CD4-positive, alpha-beta T cell treated with Interleukin-2 at 100 ng/mL for 4 hours (primary cell): ENCODE data around the gene HSPG2.
"Not testable (repeated sequence)": the region's sequence is repeated elsewhere in the genome, so short reads cannot be mapped to it uniquely, and the experiment has no call there.

ENCODE experiments used
- DNase-seq: peaks from one replicate; pipeline ENCODE4 v3.0.0-alpha.2; 2020; ENCODE audit warnings: low spot score

HSPG2 gene

DNA sequence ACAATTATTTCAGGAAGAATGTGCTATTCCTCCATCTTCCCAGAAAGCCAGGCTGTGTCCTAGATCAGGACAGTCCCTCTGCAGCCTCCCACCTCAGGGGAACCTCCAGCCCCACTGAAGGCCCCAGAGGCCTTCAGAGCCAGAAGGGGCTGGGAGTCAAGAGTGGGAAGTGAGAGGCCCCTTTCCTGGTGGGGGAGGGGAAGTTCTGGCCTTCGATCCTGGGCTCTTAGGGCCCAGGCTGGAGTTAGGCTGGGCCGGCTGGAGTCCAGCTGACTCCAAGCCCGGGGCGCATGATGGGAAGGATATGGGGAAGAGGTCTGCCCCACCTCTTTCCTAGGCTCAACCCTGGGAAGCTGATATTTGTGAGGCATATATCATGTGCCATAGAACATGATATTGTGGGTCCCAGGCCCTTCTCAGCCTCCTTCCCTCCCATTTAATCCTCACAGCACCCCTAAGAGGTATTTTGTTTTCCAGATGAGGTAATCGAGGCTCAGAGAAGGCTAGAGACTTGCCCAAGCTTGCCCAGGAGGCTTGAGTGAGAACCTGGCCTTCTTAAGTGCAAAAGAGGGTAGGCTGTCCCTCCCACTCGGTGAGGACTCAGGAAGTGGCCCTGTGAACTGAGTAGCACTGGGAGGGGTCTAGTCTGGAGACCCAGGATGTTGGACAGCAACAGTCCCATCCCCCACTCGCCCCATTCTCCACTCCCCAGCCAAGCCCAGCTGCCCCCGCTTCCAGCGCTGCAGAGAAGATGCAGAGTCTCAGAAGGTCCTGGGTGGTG lies 18.6 kb upstream of the HSPG2 start:
- no peak for DNase-seq

DNA sequence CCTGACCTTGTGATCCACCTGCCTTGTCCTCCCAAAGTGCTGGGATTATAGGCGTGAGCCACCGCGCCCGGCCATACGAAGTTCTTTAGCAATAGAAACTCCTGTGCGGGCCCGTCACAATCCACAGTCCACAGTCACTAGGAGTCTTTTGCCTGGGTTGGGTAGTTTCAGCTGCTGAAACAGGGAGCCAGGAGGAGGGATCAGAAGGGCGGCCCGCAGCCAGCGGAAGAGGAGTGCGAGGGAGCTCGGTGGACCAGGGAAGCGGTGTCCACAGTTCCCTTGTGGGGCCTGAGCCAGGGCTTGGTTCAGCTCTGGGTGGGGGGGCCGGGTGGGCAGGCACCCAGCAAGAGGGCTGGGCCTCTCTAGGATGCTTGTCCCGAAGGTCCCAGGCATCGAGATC lies 17.9 kb upstream of the HSPG2 start:
- DNase-seq: no peak

DNA sequence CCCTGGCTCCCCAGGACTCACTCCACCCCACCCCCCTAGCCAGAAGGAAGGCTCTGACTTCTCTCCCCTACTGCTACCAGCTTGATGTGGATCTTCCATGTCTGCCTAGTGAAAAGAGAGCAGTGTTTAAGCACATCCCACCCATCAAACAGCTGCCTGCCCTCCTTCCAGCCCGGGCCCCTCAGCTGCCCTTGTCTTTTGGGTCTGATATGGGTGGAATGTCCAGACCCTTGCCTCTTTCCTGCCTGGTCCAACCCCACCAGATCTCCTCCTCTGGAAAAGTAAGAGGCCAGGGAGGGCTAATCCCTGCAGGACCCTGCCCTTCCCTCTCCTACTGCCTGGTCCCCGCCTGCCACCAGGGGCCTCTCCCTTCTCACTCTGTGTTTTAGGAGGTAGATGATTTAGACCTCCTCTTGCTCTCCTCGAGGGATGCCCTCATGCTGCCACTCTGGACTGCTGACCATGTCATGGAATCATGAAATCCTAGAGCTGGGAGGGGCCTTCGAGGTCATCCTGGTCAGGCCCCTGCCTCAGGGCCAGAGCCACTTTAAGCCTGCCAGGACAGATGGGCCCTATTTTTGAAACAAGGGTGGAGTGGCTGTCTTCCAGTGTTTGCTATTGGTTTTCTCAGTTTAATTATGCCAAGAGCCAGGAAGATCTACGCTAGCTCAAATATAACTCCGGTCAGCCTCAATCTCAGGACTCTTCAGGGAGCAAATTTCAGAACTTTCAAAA lies 15.8 kb upstream of the HSPG2 start:
- no peak for DNase-seq

DNA sequence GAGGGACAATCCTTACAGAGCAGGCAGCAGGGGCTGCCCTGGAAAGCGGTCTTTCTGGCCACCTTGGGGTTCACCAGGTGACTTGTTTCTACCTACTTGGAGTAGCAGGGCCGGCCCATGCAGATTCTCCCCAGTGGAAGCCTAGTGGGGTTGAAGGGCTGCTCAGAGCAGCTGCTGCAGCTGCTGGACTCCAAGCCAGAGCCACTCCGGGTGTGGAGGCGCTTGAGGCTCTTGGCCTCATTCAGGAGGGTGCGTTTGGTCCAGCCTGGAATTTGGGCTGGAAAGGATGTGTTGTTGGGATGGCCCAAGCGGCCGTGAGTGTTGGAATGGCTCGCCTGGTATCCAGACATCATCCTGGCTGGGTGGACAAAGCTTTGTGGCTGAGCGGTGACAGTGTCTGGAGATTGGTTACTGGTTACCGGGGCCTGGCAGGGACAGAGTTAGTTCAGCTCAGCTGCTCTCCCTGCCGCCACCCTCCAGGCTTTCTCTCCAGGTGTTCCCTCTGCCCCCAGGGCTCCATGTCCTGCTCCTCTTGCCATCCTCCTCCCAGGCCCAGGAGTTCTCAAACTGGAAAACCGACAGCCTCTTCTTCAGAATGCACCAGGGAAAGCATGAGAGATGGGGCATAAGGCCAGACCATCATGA lies 14.2 kb upstream of the HSPG2 start:
- DNase-seq: no peak

DNA sequence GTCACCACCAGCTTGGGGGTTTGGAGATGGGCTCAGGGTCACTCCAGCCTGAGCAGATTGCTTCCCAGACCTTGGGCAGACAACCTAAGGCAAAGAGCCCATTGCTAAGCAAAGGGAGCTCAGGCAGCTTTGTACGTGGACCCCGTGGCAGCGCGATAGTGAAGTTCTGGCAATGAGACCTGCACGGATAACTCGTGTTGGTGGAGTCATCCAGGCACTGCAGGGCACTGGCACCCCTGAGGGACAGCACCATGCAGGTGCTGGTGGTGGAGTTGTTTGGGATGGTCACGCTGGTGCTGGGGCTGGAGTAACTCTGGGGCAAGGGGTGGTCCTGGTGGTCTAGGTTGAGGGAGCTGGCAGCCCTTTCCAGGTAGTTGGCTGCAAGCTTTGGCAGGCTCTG lies 13.6 kb upstream of the HSPG2 start:
- no peak for DNase-seq

DNA sequence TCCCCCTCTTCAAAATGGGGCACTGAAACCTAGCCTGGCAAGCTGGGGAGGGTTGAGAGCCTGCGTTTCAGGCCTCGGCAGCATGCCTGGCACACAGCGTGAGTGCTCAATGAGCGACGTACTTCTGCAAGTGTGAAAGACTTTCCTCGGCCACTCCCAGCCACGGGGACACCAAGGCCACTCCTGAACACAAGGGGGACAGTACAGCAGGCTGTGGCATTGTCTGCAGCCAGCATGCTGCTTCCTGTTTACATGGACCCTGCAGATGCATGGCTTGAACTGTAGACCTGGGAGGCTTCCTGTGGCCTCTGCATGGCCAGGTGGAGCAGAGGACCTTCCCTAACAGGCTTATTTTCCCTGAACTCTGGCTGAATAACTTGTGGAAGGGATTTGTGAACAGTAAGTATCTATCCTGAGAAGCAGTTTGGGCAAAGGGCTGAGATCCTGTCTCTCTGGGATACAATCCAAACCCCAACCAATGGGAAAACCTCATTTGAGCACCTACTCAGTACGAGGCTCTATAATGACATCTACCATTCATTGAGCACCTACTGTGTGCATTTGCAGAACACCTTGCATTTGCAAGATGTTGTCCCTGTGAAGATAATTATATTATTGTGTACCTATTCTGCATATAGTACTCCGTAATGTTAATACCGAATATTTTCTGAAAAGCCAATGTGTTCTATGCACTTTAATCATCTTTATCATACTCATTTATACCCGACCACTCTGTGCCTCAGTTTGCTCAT lies 9.9 kb upstream of the HSPG2 start:
- DNase-seq: no peak

DNA sequence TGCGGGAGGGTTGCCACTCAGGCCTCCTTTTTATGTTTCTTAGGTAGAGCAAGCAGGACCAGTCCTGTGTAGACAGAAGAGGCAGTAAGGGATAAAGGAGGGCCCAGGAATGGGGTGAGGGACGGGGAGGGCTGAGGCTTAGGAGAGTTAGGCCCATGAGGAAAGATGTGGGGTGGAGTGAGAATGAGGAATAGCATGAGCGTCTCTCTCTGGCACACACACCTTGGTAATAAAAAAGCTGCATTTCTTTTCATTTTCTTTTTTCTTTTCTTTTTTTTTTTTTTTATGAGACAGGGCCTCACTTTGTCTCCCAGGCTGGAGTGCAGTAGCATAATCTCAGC lies 7.6 kb upstream of the HSPG2 start:
- DNase-seq: no peak

DNA sequence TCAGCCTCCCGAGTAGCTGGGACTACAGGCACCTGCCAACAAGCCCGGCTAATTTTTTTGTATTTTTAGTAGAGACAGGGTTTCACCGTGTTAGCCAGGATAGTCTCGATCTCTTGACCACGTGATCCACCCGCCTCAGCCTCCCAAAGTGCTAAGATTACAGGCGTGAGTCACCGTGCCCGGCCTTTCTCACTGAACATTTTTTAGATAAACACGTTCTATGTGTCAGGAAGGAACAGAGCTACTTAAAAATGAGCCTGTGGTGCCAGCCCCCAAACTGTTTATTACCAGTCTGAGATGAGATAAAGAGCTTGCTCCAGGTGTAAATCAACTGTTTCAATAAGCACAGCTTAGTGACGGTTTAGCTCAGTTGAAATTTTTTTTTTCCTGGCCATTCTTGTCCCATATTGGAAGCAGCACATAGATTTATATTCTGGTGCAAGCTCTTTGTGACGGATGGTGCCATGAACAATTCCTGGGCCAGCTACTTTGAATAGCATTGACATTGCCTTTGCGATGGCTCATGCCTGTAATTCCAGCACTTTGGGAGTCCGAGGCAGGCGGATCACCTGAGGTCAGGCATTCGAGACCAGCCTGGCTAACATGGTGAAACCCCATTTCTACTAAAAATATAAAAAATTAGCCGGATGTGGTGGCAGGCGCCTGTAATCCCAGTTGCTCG lies 6.0 kb upstream of the HSPG2 start:
- not testable (repeated sequence) for DNase-seq

DNA sequence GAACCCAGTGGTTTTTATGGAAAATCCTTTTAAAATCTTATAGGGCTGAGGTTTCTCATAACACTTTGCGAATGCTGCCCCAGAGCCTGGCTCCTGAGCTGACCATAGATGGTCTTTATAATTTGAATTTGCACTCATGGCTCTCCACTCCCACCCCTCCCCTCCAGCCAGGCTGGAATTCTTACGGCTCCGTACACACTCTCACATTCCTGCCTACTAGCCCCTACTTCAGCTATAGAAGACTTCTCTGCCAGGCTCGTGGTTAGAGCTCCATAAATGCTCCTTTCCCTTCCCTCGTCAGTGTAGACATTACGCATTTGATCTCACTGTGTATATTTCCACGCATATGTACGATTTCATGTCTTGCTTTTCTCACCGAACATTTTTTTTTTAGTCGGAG lies 5.4 kb upstream of the HSPG2 start:
- DNase-seq: no peak

DNA sequence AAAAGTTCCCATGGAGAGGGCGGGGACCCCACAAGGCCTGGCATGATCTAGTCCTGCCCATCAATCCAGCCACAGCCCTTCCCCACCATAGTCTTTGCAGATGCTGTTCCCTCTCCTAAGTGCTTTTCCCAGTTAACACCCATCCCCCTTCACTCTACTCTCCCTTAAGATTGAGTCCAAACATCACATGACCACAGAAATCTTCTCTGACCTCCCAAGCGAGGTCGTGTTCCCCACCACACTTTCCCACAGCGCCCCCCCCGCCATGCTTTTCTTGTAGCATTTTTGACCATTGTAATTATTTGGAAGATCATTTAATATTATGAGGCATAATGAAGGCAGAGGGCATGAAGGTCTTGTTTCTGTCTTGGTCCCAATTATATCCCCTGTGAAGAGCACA lies 4.3 kb upstream of the HSPG2 start:
- DNase-seq: no peak

DNA sequence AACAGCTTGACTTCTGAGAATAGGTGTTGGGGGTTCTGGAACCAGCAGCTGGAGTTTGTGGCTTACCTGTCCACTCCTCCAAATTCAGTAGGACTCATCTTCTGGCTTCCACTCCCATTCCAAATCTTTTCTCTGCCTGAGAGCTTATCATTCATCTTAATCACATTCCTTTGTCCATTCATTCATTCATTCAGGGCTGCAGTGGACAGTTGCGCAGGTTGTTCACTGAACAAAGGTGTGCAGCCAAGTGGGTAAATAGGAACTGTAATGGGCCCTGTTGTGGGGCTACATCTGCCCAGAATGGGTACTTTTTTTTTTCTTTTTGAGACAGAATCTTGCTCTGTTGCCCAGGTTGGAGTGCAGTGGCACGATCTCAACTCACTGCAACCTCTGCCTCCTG lies 3.4 kb upstream of the HSPG2 start:
- DNase-seq: no peak

DNA sequence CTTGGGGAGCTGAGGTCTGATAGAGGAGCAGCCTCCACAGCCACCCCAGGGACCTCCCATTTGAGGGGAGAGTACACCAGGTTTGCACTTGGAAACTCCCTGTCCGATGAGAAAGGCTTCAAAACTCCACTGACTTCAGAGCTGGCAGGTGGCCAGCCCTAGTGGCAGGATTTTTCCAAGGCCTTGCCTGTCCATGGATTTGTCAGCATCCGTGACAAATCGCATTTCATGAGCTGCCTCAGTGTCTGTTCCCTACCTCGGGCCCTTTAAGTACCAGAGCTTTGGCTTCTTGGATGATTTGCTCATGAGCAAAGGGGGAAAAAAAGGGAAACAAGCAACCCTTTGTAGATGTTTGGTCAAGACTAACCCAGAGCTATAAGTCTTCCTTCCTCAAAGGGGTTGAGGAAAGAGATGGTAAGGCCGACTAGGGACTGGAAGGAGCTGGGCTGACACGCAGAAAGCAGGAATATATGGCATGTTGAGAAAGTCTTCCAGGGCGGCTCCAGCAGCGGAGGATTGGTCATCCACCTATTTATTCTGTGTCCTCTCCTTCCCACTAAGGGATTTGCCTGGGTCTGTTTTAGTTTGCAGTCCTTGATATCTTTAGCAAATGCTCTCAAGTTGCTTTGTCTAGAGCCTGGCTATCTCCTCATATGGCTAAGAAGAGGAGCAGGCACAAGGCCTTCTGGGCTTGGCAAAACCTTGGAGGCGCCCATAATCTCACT lies 2.7 kb upstream of the HSPG2 start:
- no peak for DNase-seq

DNA sequence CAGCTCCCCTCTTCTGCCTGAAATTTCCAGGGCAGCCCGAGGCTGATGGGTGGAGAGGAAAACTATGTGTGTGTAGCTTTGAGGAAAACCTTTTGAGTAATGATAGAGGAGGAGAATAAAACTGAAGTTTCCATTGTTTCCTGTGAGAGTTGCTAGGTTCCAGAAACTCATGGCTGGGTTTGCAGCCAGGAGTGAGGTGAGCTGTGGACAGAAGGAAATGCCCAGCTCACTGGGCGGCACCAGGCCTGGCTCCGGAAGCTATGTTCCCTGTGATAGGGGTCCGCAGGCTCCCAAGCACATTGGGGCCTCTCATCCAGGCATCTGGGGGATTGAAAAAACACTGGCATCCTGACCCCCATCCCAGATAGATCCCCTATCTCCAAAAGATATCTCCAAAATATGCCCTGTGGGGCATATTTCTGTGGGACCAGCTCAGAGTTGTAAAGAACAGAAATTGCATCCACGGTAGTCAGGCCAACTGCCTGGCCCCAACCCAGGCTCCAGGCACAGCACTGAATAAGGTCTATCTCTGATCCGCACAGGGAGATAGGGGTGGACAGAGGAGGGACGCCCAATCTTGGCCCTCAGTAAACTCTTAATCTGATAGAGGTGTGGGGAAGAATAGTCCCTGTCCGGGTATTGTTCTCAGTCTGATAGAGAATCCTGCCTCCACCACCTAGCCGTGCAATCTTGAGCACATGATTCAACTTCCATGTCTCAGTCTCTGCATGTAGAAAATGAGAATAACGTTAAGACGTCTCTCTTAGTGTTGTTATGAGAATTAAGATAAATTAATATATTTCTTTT lies 1.8 kb upstream of the HSPG2 start:
- DNase-seq: no peak

DNA sequence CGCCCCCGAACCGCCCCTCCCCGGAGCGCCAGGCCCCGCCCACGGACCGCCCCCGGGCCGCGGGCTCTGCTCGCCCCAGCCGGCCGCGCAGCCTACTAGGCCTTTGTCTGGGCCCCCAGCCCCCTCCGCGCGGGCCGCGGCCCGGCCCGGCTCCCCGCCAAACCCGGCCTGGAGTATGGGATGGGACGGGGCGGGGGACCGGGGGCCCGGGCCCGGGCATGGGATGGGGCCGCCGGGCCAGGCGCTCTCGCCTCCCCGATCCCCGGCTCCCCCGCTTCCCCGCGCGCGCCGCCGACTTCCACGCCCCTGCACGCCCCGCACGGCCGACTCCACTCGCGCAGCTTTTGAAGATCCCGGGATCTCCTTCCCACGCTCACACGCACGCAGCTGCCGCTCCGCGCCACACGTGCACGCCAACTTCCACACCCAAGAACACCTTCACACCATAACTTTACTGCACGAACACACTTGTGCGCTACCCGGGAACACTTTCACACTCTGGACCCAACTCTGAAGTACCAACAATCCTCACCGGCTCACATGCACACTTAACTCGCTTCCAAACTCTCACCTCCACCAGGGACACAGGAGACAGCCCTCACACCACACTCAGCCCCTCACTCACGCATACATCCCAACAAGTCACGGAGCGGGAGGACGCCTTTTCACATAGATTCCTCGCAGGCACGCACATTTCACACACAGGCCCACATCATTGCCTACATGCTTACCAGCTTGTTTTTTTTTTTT lies 437 bp upstream of the HSPG2 start:
- DNase-seq: peak; percentile 42

DNA sequence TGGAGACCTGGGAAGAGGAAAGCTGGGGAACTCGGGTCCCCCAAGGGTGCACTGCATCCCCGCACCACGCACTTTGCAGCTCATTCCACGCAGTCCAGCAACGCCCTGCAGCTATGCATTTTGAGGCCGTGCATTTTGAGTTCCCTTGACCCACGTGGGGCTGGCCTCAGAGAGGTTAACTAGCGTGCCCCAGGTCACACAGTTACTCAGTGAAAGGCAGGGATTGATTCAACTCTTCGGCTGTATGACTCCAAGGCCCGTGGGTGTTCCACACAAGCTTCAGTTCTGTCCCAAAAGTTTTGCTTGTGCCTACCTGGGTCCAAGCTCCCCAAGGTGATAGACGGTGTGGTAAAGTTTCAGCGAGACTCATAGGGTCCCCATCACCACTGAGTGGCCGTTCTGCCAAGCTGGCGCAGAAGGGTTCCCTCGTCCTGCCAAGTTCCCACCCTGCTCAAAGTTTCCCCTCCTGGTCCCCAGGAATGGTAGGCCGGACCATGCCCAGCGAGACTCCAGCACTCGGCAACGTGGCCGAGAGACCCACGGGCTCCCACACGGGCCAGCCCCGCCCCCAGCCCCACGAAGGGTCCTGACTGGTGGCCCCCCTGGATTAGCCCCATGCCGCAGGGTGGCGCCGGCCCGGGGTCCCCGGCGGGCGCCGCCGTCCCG lies 611 bp downstream of the HSPG2 start:
- no peak for DNase-seq

DNA sequence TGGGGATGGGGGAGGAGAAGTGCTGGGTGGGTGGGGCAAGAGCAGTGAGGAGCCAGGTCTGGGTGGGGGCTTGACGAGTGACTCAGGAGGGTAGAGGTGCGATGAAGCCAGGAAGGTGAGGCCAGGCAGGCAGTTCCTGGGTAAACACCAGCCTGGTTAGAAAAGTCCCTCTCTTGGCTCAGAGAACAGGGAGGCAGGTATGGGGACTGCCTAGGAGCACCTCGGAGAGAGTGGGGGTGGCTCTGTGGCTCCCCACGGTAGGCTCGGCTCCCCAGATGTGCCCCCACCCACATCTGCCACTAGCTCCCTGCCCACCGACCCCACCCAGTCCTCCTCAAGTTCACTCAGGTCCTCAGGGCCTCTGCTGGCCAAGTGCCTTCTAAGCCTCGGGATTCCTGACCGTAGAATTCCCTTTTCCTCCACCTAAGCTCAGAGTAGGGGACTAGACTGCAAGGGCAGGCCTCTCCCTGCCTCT lies 1.2 kb downstream of the HSPG2 start:
- DNase-seq: no peak

DNA sequence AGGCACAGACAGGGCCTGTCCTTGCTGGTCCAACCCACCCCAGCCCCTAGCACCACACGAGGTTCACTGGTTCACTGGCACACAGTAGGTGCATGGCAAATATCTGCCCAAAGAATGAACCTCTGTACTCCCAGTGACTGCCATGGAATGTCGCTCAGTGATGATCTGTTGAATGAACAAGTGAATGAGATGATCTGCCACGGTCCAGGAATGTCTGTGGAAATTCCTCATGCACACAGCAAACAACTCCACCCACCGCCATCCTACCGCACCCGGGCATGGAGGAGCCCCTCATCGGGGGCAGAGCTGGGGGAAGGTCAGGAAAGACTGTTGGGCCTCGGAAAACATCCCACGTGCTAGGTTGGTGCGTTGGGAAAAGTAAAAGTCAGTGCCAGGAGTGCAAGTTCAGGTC lies 1.7 kb downstream of the HSPG2 start:
- no peak for DNase-seq

DNA sequence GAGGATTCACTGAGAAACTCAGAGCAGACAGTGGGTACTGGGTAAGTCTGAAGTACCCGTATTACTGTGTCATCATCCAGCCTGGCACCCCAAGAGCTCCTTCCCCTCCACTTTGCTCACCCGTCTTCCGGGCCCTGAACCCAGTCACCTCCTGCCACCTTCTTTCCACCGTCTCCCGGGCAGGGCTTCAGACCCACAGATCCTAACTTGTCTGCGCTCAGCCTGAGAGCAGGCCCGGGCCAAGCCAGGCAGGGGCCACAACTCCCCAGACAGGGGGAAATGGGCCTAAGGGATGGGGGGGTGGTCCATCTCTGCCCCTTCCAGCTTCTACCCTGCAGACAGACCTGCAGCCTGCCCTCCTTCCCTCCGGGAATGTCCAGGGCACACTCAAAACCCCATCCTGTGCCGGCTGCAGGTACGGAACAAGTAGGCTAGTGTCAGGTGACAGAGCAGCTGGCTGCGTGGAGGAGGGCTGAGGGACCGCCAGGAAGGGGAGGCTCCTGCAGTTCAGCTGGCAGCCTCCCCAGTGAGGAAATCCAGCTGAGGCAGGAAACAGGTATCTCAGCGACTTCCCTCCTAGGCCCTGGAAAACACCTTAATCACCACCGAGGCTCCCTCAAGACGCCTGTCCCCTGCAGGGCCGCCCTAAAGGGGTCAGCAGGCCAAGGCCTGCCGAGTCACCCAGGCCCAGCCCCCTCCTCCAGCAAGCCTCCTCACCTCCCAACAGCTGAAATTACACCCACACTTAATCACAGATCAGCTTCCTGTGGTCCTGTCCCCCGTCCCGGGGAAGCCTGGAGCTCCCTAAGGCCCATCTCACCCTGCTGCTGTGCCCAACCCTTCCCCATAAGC lies 3.5 kb downstream of the HSPG2 start:
- DNase-seq: no peak
